GM12801 (cell line): ENCODE data around the gene SLC16A8.

Experiments used
- TF ChIP-seq, protein P1 (sequence below): IDR thresholded peaks from one replicate; pipeline ENCODE4 v1.5.1; 2011; ENCODE audit warnings: control low read depth; ENCODE audit not compliant: insufficient read length; ENCODE audit errors: extremely low read depth

Gene SLC16A8, protein sequence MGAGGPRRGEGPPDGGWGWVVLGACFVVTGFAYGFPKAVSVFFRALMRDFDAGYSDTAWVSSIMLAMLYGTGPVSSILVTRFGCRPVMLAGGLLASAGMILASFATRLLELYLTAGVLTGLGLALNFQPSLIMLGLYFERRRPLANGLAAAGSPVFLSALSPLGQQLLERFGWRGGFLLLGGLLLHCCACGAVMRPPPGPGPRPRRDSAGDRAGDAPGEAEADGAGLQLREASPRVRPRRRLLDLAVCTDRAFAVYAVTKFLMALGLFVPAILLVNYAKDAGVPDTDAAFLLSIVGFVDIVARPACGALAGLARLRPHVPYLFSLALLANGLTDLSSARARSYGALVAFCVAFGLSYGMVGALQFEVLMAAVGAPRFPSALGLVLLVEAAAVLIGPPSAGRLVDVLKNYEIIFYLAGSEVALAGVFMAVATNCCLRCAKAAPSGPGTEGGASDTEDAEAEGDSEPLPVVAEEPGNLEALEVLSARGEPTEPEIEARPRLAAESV

DNA sequence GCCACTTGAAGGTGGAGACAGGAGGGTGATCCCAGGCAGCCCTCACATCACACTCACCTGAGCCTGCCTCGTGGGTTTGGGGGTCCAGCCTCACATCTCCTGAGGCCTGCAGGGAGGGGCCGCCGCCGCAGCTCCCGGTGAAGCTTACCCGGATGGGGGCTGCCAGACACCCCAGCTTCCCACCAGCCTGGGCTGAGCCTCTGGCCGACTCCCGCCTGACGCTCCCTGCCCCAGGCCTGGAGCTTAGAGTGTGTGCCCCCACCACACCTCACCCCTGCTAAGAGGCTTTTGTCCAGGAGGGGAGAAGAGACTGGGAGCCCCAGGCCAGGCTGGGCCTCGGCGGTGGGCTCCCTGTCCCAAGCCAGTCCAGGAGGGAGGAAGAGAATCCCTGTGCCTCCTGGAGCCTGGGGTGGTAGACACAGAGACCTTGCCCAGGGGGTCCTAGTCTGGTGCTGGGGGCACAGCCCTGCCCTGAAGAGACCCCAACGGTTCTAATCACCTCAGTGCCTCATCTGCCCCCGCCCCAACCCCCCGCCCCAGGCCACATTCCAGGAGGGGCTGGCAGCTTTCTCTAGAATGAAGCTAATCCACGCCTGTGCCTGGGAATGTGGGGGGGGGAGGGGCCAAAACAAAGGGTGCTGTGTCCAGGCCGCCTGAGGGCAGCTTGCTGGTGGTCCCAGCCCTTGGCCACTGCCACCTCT is at the start of gene SLC16A8:
TSS of gene SLC16A8 (minus strand) at position 254 of the 701 bp plus-strand sequence. CDS start 1,311 bp downstream, outside the sequence.
- TF ChIP-seq, protein P1, sequence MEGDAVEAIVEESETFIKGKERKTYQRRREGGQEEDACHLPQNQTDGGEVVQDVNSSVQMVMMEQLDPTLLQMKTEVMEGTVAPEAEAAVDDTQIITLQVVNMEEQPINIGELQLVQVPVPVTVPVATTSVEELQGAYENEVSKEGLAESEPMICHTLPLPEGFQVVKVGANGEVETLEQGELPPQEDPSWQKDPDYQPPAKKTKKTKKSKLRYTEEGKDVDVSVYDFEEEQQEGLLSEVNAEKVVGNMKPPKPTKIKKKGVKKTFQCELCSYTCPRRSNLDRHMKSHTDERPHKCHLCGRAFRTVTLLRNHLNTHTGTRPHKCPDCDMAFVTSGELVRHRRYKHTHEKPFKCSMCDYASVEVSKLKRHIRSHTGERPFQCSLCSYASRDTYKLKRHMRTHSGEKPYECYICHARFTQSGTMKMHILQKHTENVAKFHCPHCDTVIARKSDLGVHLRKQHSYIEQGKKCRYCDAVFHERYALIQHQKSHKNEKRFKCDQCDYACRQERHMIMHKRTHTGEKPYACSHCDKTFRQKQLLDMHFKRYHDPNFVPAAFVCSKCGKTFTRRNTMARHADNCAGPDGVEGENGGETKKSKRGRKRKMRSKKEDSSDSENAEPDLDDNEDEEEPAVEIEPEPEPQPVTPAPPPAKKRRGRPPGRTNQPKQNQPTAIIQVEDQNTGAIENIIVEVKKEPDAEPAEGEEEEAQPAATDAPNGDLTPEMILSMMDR, result no peak

DNA sequence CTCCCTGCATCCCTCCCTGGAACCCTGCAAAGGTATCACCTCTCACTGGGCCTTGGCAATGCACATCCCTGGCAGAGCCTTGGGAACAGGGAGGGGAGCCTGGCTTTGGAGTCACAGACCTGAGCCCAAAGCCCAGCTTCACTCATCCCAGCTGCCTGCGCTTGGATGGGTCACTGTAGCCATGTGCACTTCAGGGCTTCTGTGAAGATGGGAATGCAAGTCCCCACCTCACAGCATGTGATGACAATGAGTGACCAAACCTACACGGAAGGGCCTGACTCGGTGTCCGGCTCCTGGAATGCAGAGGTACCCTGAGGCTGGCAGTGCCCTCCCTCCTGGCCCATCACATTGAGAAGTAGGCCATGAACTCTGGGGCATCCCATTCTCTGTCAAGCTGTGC is 49.3 kb upstream of the SLC16A8 start:
- TF ChIP-seq, protein P1, result no peak

DNA sequence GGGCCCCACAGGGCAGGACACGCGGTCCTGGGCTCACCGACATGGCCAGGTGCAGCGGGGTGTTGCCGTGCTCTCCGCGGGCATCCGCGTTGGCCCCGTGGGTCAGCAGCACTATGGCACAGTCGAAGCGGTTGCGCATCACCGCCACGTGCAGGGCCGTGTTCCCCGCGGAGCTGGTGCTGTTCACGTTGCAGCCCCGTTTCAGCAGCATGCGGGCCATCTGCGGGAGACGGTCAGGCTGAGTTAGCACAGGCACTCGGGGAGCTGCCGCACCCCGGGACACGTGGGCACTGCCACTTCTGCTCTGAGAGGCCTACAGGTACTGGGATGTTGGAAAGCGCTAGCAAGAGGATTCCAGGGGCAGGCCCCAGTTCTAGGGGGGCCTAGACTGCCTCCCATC is 48.8 kb upstream of the SLC16A8 start:
- TF ChIP-seq, protein P1, result no peak

DNA sequence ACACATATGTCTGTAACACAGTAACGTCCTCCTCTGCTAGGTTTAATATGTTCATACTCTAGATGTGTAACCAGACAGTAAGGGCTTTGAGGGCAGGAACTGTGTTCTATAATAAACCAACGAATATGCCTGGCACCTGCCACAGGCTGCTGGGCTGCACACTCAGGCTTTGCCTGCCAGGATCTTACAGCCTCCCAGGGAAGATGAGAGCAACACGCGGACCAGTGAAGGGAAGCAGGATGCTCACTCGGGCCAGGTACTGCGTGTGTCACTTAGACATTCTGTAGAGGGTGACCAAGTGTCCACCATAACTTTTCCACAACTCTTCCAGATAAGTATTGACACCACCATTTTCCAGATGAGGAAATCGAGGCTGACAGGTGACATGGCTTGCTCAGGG is 48.2 kb upstream of the SLC16A8 start:
- TF ChIP-seq, protein P1, result no peak

DNA sequence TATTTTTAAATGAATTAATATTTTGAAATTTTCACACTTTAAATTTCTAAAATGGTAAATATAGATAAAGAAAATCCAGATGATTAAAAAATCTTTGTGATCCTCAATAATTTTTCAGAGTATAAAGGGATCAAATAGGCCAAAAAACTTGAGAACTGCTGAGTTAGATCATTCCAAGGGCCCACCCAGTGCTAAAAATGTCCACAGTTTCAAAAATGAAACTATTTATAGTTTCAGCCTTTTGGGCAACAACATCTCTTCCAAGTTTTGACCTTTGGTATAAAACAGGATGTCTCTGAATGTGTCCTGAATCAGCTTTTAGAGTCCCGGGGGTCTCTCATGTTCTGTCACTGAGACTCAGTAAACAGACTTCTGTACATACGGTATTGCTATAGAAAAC is 47.4 kb upstream of the SLC16A8 start:
- TF ChIP-seq, protein P1, result no peak

DNA sequence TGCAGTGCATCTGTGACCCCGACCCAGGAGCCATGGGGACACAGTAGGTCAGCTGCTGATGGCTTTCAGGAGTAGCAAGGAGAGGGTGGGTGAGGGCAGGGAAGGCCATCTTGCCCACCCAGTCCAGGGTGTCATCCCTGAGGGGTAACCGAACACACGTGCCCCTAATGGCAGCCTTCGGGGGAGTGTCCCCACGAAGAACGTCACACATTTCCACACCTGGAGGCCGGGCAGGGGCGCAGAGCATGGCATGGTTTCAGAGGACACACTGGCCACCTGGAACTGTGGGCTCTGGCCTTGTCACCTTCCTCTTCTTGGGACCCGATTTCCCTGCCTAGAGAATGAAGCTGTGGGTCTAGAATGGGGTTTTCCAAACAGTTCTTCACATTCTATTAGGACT is 45.9 kb upstream of the SLC16A8 start:
- TF ChIP-seq, protein P1, result no peak

DNA sequence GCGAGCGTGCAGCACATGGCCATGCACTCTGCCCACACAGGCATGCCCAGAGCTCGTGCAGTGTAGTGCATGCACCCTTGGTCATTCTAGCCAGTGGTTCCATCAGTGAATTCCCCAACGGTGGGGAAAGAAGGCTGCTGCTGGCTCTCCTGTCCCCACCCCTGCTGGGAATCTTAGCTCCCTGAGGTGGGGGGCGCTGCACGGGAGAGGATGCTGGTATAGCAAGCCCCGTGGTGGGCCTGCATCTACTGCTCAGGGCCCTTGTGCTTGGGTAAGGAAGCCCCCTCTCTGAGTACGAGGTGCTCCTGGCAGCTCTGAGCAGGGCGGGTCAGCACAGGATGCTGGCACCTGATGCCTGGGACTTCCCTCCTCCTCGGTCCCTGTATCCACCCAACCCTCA is 45.0 kb upstream of the SLC16A8 start:
- TF ChIP-seq, protein P1, result no peak
